ENCODE results near the gene HSF4.

The HSF4 gene

DNA sequence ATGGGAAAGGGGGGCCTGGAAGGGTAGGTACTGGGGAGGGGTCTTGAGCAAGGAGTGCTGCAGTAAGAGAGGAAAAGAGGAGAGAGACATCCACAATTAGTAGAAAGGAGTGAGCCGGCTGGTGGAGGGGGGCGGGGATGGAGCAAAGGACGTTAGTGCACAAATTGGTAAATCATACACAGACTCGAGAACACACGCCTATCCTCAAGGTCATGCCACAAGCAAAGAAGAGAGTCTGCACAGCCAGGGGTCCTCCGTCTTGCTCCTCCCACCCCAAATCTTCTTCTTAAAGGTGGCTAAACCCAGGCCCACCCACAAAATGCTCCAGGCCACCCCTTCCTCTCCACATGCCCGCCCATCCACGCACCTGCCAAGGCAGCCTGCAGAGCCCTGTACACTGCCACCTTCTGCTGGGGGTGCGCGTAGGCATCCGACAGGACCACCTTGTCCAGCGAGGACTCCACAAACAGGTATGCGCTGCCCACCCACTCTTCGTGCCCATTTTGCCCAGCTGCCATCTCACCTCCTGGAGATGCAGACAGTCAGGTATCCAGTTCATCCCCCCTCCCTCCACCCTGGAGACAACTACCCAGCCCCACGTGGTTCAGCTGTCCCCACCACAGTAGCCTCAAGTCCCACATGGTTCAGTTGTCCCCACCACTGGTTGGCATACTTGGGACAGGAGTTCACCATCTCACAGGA lies 8.3 kb upstream of the HSF4 start:
- no peak for TF ChIP-seq ZNF274 (IDR thresholded peaks at IDR 0.05; ENCODE audit: low read depth, low read length)
- no peak overlapping the region for H3K4me3 ChIP-seq (ENCODE audit: low read length)

DNA sequence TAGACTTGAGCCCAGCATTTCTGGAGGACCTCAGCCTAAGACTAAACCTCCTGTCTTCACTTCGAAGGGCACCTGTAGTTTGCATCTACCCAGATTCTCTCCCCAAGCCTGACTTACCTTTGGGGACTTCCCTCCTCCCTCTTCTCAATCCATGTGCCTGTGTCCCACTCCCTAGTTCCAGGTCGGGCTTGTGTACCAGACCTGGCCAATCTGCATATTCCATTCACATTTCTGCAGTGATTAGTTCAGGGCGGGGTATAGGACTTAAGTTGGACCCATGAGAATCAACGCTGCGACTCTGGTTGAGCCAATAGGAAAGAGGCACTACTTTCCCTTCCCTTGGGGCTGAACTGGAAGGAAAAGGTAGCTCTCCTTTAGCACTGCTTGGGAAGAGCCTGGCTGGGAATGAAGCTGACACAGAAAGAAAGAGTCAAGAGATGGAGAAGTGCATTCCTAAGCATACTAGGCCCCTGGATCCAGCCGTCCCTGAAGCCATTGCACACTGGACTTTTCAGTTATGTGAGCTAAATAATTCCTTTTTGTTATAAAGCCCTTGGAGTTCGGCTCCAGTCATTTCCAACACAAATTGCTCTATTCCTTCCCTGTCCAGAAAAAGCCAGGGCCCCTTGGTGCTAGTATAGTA lies 7.3 kb upstream of the HSF4 start:
- no peak for TF ChIP-seq ZNF274 (IDR thresholded peaks at IDR 0.05; ENCODE audit: low read depth, low read length)
- H3K4me3 ChIP-seq (ENCODE audit: low read length): no peak overlapping the region

DNA sequence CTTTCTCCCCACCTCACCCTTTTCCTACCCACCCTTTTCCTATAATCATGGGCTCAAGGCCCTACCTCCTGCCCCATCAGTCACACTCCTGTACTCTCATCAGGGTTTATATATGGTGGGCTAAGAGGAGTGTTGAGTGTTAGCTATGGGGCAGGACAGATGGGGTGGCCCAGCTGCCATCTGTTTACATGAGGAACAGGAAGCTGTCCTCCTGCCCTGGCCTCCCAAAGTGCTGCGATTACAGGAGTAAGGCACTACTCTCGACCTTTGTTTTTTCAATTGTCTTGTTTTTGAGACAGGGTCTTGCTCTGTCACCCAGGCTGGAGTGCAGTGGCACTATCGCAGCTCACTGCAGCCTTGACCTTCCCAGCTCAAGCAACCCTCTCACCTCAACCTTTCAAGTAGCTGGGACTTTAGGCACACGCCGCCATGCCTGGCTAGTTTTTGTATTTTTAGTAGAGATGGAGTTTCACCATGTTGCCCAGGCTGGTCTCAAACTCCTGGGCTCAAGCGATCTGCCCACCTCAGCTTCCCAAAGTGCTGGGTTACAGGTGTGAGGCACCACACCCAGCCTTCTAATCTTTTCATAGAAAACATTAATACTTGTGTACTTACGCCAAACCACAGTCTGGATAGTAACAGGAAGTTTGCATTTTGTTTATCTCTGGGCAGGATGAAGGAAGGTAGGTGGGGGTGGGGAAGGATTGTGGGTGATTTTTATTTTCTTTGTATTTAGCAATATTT lies 6.5 kb upstream of the HSF4 start:
- H3K4me3 ChIP-seq (ENCODE audit: low read length): no peak overlapping the region
- TF ChIP-seq ZNF274 (IDR thresholded peaks at IDR 0.05; ENCODE audit: low read depth, low read length): no peak

DNA sequence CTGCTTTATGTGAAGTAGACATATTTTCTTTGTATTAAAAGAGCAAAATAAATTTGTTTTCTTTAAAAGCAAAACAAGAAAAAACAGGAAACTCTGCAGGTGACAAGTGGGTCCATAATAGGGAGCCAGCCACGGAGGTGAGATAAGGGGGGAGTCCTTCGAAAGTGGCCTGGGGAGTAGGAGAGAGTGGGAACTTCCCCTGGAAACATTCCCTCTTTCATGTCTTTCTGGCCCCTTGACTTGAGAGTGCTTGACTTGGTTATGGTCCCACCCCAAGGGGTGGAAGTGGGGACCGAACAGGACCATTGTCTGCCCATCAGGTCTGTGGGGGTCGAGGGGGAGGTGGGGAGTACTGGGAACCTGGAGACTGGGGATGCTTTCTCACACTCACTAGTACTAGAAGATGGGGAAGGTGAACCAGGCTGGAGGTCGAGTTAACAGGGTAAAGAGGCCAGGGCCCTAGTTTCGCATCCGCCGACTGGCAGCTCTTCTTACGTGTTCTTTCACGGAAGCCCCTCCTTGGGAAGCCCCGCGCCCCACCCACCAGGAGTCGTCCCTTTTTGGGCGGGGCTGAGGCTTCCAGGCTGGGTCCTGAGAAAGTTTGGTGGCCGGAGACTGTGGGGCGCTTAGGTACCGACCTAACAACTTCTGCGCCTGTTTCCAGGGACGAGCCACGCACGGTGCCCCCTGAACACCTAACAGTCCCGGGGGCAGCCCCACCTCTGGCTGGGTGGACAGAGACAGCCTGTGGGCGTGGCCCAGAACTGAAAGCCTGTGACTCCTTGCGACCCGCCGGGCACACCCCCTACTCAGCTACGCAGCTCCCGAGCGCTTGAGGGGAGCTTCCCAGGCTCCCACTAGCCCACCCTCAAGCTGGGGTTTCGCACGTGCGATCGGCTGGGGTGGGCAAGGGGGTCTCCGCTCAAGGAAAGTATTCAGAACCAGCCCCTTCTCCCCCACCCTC lies 5.6 kb upstream of the HSF4 start:
- H3K4me3 ChIP-seq (ENCODE audit: low read length): peak overlapping the region; percentile 88
- TF ChIP-seq ZNF274 (IDR thresholded peaks at IDR 0.05; ENCODE audit: low read depth, low read length): no peak

DNA sequence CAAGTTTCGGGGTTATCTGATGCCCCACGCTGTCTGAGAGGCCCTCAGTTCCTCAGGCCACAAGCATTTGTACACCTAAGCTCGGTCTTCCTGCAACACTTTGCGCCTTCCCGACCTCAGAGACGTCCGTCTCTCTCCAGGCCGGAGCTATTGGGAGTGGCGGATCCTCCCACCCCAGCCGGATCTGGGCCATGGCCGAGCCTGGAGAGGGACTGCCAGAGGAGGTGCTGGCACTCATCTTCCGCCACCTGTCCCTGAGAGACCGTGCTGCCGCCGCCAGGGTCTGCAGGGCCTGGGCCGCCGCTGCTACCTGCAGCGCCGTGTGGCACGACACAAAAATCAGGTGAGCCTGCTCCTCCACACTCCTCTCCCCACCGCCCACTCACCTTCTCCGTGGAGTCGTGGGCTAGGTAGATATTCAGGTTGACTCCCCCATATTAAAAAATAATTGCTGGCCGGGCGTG lies 2.9 kb upstream of the HSF4 start:
- no peak overlapping the region for H3K4me3 ChIP-seq (ENCODE audit: low read length)
- TF ChIP-seq ZNF274 (IDR thresholded peaks at IDR 0.05; ENCODE audit: low read depth, low read length): no peak

DNA sequence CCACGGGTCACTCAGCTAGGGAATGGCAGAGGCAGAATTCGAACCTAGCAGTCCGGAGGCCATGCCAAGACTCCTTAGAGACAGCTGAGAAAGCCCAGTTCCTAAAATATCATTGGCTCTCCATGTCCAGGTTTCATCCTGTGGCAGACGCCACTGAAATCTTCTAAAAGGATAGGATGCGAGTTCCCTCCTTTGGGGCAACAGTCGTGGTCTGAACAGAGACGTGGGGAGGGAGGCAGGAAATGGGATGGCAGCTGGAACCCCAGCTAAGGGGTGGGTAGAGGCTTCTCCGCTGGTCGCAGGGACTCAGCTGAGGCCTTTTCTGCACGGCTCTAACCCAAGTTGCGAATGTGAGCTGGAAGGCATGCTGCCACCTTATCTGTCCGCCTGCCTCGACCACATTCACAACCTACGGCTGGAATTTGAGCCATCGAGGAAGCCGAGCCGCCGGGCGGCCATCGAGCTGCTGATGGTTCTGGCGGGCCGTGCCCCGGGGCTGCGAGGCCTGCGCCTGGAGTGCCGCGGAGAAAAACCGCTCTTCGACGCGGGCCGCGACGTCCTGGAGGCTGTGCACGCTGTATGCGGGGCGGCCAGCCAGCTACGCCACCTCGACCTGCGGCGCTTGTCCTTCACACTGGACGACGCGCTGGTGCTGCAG lies 1.9 kb upstream of the HSF4 start:
- no peak for TF ChIP-seq ZNF274 (IDR thresholded peaks at IDR 0.05; ENCODE audit: low read depth, low read length)
- no peak overlapping the region; the same call in 1 of the 2 replicates for H3K4me3 ChIP-seq (ENCODE audit: low read length)

DNA sequence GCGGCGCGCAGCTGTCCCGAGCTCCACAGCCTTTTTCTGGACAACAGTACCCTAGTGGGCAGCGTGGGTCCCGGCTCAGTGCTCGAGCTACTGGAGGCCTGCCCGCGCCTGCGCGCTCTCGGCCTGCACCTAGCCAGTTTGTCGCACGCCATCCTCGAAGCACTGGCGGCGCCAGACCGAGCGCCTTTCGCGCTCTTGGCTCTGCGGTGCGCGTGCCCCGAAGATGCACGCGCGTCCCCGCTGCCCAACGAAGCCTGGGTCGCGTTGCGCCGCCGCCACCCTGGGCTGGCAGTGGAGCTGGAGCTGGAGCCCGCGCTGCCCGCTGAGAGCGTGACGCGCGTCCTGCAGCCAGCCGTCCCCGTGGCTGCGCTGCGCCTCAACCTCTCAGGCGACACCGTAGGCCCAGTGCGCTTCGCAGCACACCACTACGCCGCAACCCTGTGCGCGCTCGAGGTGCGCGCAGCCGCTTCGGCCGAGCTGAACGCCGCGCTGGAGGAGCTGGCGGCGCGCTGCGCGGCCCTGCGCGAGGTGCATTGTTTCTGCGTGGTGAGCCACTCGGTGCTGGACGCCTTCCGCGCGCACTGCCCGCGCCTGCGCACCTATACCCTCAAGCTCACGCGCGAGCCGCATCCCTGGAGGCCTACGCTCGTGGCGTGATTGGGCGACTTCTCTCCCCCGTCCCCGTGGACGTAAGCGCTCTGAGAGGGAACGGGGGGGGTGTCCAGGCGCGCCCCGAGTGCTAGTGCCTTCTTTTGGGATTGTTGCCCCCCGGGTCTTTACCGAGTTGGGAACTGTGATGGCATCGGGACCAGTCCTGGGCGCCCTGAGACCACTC lies 1.2 kb upstream of the HSF4 start:
- no peak overlapping the region; the same call in 1 of the 2 replicates for H3K4me3 ChIP-seq (ENCODE audit: low read length)
- TF ChIP-seq ZNF274 (IDR thresholded peaks at IDR 0.05; ENCODE audit: low read depth, low read length): no peak

DNA sequence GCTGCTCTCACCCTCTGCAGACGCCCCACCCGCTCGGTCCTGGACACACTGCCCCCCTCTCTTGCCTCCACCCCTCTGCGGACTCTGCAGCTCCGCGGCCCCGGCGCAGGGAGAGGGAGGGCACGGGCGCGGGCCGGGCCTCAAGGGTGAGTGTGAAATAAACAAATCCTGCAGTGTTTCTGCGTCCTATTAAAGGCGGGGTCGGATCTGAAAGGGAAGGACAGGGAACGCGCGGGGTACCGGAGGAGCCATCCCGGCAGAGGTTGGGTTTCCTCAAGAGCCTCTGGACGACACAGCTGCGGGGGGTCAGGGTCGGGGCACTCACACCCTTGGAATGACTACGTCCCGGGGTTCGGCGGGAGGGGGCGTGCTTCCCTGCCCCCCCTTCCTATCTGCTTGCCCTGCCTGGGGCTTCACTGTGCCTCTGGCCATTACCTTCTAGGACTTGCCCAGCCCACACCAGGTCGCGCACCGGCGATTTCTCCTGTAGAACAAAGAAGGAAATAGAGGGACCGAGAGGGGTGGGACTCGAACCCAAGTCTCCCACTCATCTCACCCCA lies 466 bp upstream of the HSF4 start:
- TF ChIP-seq ZNF274 (IDR thresholded peaks at IDR 0.05; ENCODE audit: low read depth, low read length): no peak
- H3K4me3 ChIP-seq (ENCODE audit: low read length): no peak overlapping the region; the same call in 1 of the 2 replicates

DNA sequence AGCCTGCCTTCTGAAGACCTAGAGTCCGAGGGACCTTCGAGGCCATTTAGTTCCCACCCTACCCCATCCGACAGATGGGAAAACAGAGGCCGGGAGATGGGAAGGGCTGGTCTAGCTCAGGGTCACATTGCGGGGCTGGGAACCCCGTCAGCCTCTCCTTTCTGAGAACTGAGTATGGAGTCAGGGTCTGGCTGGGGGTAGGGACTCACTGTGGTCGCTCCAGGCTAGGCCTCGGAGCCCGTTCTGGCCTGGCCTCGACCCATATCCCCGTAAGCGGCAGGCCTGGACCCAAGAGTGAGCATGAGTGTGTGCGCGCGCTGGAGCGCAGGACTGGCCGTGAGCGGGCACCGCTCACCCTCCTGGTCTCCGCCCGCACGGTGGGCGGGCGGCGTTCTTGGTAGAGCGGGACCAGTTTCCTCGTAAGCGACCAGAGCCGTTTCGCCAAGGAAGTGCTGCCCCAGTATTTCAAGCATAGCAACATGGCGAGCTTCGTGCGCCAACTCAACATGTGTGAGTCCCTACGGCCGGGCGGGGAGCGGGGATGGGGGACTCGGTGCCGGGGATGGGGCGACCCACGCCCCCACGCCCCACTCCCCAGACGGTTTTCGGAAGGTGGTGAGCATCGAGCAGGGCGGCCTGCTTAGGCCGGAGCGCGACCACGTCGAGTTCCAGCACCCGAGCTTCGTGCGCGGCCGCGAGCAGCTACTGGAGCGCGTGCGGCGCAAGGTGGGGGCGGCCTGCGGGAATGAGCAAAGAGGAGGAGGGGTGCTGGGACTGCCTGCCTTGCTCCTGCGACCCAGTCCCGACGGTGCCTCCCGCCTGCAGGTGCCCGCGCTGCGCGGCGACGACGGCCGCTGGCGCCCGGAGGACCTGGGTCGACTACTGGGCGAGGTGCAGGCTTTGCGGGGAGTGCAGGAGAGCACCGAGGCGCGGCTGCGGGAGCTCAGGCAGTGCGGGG lies 855 bp downstream of the HSF4 start:
- no peak for TF ChIP-seq ZNF274 (IDR thresholded peaks at IDR 0.05; ENCODE audit: low read depth, low read length)
- no peak overlapping the region for H3K4me3 ChIP-seq (ENCODE audit: low read length)

DNA sequence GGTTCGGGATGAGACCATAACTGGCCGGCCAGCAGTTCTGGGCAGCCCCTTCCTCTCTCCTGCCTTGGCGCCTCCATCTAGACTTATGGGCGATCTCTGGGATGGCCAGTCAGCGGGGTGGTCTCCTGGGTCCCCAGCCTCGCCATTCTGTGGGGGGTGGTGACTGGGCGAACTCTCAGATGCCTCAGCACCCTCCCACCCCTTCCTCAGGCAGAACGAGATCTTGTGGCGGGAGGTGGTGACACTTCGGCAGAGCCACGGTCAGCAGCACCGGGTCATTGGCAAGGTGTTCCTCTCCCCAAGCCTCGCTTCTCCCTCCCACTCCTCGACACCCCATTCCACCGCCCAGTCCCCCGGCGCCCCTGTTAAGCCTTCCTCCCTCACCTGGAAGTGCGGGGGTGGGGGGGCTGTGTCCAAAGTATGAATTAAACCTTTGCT lies 1.6 kb downstream of the HSF4 start:
- TF ChIP-seq ZNF274 (IDR thresholded peaks at IDR 0.05; ENCODE audit: low read depth, low read length): no peak

DNA sequence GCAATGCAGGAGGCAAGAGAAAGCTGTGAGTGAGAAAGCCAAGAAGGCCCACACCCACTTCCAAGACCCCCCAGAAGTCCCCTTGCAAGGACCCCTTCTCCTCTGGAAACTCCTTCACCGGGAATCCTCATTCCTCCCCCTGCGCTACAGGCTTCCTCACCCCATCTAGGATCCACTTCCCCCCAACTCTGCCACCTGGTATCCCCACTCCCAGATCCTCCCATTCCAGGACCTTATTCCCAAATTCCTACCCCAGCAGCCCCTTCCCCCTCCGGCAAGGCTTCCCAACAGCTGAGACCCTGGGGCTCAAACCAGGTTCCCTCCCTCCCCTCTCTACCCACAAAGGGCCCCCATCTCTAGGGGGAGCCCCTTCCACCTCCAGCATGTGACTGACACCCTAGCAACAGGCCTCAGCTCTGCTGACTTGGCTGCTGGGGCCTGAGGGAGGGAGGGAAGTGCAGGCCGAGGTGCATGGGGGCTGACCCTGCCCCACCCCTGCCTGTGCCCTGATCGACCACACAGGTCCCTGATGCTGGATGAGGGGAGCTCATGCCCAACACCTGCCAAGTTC lies 2.1 kb downstream of the HSF4 start:
- TF ChIP-seq ZNF274 (IDR thresholded peaks at IDR 0.05; ENCODE audit: low read depth, low read length): no peak
- H3K4me3 ChIP-seq (ENCODE audit: low read length): no peak overlapping the region

More for the DNA sequence above, 1.6 kb downstream of the HSF4 start:
- no peak overlapping the region for H3K4me3 ChIP-seq (ENCODE audit: low read length)

All from GM08714 (cell line).